A673 (cell line): ENCODE data around the gene HIP1.

ENCODE experiments used
- EZH2 ChIP-seq: fragments of 200-600 bp; sonication (generic); IDR thresholded peaks from 2 replicates; pipeline ENCODE4 v1.6.1; 2017; ENCODE audit warnings: borderline replicate concordance, low read depth, mild to moderate bottlenecking, mixed read lengths, antibody characterized with exemption, low read length; ENCODE audit not compliant: poor library complexity, severe bottlenecking
- TF ChIP-seq, protein P1 (sequence below): fragments of 300-800, 200-600 bp; sonication (generic); conservative IDR thresholded peaks from 2 replicates; pipeline ENCODE4 v1.5.1; 2017; ENCODE audit warnings: low read depth, mild to moderate bottlenecking, antibody characterized with exemption, low read length, moderate library complexity, mixed read lengths

- TF ChIP-seq, protein P1, sequence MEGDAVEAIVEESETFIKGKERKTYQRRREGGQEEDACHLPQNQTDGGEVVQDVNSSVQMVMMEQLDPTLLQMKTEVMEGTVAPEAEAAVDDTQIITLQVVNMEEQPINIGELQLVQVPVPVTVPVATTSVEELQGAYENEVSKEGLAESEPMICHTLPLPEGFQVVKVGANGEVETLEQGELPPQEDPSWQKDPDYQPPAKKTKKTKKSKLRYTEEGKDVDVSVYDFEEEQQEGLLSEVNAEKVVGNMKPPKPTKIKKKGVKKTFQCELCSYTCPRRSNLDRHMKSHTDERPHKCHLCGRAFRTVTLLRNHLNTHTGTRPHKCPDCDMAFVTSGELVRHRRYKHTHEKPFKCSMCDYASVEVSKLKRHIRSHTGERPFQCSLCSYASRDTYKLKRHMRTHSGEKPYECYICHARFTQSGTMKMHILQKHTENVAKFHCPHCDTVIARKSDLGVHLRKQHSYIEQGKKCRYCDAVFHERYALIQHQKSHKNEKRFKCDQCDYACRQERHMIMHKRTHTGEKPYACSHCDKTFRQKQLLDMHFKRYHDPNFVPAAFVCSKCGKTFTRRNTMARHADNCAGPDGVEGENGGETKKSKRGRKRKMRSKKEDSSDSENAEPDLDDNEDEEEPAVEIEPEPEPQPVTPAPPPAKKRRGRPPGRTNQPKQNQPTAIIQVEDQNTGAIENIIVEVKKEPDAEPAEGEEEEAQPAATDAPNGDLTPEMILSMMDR = no peak
- TF ChIP-seq EZH2 = no peak
Measured at GRCh38 chr7:75688200-75689136, 50.3 kb downstream of the HIP1 start.
